Fibroblast of the aortic adventitia (primary cell): ENCODE data around the gene CPLX1. TPM values are rescaled to one million over a fixed set of nuclear protein-coding genes. Genes with fewer than 3 reads are reported as not detected.

Experiments used
- DNase-seq: peaks from one replicate; pipeline ENCODE4 v3.0.0-alpha.2; 2010; ENCODE audit warnings: low read depth
- H3K4me3 ChIP-seq: 2 replicates; pipeline ENCODE4 v1.5.1; 2011; ENCODE audit warnings: low read depth, mild to moderate bottlenecking, control low read depth, low read length, moderate library complexity
- total RNA-seq: library from RNA; depleted of rRNA; stranded (reverse); fragments of >200 nt; gene quantifications from 2 replicates; pipeline ENCODE4 v1.2.3, GENCODE V29; 2012; ENCODE audit warnings: low replicate concordance
- TF ChIP-seq, protein P1 (sequence below): IDR thresholded peaks from 2 replicates; pipeline ENCODE4 v1.5.1; 2011; ENCODE audit warnings: mild to moderate bottlenecking, low read length, control low read depth, inconsistent platforms; ENCODE audit not compliant: insufficient read depth

The CPLX1 gene
- total RNA-seq, 1 donor, result not detected

- DNase-seq, result no peak
- TF ChIP-seq, protein P1, sequence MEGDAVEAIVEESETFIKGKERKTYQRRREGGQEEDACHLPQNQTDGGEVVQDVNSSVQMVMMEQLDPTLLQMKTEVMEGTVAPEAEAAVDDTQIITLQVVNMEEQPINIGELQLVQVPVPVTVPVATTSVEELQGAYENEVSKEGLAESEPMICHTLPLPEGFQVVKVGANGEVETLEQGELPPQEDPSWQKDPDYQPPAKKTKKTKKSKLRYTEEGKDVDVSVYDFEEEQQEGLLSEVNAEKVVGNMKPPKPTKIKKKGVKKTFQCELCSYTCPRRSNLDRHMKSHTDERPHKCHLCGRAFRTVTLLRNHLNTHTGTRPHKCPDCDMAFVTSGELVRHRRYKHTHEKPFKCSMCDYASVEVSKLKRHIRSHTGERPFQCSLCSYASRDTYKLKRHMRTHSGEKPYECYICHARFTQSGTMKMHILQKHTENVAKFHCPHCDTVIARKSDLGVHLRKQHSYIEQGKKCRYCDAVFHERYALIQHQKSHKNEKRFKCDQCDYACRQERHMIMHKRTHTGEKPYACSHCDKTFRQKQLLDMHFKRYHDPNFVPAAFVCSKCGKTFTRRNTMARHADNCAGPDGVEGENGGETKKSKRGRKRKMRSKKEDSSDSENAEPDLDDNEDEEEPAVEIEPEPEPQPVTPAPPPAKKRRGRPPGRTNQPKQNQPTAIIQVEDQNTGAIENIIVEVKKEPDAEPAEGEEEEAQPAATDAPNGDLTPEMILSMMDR, result no peak
- no peak overlapping the region for H3K4me3 ChIP-seq
Measured at GRCh38 chr4:869776-870175, 43.8 kb upstream of the CPLX1 start.

DNA sequence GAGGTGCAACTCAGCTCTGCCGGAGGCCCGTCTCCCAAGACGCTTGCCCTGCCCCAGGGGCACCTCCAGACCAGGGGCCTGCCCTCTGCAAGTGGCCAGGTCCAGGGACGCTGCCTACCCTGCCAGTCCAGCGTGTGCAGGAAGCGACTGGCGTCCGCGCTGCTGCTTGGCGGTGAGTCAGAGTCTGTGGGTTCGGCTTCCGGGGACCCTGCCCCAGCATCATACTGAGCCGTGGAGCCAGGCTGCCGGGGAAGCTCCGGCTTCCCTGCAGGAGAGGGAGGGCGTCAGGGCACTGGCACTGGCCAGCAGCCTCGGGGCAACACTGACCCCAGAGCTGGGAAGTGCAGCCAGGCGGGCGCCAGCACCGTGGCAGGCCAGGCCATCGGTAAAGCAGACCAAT, 42.5 kb upstream of the CPLX1 start:
- H3K4me3 ChIP-seq, result no peak overlapping the region
- TF ChIP-seq, protein P1, result no peak
- no peak for DNase-seq

- no peak for DNase-seq
- TF ChIP-seq, protein P1, result no peak
- H3K4me3 ChIP-seq, result no peak overlapping the region
Measured at GRCh38 chr4:867526-868250, 41.8 kb upstream of the CPLX1 start.

DNA sequence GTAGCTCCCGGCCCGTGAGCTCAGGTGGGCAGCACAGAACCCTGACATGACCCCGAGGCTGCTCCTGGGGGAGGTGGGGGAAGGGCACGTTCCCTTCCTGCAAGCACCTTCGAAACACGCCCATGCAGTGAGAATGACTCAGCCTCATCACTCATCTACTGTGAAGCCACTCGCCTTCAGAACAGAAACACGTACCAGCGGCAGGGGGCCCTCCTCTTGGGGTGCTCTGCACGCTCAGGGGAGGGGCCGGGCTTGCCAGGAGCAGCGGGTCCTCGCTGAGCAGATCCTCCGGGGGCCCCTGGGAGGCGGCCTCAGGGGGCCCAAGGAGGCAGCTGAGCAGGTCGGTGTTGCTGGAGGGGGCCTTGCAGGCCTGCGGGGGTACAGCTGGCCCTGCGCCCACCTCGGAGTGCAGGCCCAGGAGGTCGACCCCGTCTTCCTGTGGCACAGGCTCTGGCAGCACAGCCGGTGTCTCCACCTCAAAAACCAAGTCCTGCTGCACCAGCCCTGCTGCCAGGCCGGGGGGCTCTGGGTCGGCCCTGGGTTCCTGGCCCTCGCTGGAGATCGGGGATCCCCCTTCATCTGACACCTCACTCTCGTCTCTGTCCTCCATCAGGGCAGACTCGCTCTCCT, 40.9 kb upstream of the CPLX1 start:
- TF ChIP-seq, protein P1, result no peak
- DNase-seq, result no peak

GRCh38 chr4:866068-866760, 40.3 kb upstream of the CPLX1 start:
- H3K4me3 ChIP-seq, result no peak overlapping the region
- TF ChIP-seq, protein P1, result no peak
- no peak for DNase-seq

More for the DNA sequence above, 40.9 kb upstream of the CPLX1 start:
- H3K4me3 ChIP-seq, result no peak overlapping the region

DNA sequence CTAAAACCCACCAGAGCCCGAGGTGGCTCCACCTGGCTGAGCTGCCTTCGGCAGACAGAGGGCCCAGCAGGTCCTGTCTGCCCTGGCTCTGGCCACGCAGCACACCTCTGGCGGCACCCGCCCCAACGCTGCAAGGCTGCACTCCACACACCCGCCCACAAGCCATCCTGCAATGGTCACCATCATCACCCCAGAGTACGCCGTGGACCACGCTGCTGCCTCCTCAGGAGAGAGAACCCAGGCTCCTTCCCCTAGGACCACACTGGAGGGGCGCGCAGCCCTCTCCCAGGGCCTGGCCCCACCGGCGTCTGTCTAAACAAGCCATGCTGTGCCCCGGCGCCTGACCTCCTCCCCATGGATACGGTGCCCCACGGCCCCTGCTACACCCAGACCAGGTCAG, 39.6 kb upstream of the CPLX1 start:
- DNase-seq, result no peak
- TF ChIP-seq, protein P1, result no peak
- no peak overlapping the region for H3K4me3 ChIP-seq
